GM04503 (cell line): ENCODE results near the gene PTPRD.

Experiments
- DNase-seq: peaks from one replicate; pipeline ENCODE4 v3.0.0-alpha.2; 2012; ENCODE audit warnings: low read depth

PTPRD gene

DNA sequence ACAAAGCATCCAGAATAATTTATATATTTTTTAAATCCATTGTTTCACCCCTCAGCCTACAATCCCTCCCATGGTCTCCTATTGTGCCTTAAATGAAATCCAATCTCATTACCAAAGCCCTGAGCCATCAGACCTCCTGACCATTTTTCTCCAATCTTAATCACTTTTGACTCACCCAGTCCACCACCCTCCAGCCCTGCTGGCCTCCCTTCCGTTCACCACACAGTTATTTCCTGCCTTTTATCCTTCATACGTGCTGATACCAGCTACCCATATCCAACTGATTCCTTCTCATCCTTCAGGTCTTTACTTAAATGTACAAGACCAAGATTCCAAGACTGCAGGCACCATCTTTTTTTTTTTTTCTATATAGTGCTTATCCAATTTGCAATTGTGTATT lies 1786.5 kb downstream of the PTPRD start:
- DNase-seq = no peak

DNA sequence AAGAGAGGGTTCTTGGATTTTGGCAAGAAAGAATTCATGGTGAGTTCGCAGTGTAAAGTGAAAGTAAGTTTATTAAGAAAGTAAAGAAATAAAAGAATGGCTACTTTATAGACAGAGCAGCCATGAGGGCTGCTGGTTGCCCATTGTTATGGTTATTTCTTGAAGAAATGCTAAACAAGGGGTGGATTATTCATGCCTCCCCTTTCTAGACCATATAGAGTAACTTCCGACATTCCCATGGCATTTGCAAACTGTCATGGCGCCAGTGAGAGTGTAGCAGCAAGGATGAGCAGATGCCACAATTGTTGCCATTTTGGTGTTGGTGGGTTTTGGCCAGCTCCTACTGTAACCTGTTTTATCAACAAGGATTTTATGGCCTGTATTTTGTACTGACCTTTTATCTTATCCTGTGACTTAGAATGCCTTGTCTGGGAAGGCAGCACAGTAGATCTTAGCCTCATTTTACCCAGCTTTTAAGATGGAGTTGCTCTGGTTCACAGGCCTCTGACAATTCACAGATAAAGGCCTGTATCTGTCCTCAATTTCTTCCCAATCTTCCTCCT lies 1787.1 kb downstream of the PTPRD start:
- DNase-seq = no peak

DNA sequence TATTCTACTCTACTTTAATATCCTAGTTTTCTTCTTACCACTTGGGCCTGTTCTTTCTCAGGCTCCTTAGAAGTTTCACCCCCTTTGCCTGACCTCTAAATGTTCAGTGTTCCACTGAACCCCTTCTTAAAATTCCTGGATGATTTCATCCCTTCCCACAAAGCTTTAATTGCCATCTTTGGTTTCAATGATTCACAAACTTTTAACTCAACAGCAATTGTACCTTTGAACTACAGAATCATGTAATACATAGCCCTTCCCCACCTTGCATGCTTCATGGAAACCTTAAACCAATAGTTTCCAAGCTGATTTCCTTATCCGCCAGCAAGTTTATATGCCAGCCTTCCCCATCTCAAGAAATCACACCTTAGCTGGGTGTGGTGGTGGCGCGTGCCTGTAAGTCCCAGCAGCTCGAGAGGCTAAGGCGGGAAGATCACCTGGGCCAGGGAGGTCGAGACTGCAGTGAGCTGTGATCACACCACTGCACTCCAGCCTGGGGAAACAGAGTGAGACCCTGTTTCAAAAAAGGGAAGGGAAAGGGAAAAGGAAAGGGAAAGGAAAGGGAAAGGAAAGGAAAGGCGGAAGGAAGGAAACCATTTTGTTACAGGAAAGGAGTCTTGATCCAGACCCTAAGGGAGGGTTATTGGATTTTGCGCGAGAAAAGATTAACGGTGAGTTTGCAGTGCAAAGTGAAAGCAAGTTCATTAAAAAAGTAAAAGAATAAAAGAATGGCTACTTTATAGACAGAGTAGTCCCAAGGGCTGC lies 1789.5 kb downstream of the PTPRD start:
- DNase-seq = no peak

DNA sequence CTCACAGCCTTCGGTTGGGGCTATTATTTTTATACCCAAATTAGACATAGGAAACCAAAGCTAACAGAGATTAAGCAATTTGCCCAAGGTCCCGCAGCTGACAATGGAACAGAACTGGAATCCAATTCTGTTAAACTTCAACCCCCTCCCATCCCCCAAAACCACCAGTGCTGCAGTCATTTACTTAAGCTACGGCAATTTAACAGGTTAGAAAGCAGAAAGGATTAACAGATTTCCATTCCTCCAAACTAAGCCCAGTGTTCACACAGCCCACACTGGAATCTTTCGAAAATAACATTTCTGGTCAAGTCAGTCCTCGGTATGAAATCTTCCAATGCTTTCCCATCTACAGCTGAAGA lies 1790.2 kb downstream of the PTPRD start:
- no peak for DNase-seq

DNA sequence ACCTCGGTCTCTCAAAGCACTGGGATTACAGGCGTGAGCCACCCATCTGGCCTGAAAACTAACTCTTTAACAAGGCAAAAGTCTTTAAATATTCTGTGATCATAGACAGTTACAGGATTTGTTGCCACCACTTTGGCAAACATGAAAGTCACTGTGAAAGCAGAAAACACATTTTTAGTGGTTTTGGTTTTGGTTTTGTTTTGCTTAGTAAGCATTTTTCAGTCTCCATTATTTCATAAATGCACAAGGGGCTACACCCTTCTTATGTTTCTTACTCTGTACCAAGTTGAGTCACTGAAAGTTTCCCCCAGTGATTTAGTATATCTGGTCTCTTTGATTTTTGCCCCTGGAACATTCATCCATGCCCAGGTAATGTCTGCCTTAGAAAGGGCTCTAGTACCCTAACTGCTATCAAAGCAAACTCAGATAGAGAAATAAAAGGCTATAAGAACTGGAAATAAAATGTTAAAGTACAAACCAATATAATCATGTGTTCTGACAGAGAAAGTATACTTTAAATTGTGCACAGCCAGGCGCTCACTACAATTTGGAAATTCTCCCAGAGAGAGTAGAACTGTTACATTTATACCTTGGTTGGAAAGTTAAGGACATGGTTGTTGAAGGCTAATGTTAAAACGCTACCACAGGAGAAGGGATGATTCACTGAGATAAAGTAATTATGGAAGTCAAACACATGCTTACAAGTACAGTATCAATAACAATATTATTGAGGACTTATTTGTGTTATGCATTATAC lies 1790.7 kb downstream of the PTPRD start:
- DNase-seq = no peak

DNA sequence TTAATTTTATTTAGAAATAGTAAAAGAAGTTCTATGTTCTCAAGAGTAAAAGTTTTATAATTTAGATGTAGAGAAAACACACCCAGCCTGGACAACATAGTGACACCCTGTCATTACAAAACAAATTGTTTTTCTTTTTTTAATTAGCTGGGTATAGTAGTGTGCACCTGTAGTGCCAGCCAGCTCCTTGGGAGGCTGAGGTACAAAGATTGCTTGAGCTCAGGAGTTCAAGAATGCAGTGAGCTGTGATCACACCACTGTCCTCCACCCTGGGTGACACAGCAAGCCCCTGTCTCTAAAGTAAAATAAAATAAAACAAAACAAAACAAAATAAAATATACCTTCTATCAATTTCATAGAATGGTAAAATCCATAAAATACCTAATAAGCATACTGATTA lies 1795.5 kb downstream of the PTPRD start:
- DNase-seq = no peak

DNA sequence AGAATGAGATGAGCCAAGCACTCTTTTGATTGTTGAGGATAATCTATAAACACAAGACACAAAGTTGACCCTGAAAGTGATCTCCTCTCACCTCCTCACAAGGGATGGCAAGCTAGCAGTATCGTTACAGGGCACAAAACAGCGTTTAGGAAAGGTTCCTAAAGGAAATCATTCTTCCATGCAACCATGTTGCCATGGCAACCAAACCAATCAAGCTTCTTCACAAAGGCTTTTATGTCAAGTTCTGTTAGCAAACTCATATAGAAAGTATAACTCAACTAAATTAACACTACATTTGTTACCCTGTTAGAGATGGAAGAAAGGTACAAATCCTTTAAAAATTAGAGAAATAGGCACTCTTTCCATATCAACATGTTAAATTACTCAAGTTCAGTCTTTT lies 1796.4 kb downstream of the PTPRD start:
- no peak for DNase-seq

DNA sequence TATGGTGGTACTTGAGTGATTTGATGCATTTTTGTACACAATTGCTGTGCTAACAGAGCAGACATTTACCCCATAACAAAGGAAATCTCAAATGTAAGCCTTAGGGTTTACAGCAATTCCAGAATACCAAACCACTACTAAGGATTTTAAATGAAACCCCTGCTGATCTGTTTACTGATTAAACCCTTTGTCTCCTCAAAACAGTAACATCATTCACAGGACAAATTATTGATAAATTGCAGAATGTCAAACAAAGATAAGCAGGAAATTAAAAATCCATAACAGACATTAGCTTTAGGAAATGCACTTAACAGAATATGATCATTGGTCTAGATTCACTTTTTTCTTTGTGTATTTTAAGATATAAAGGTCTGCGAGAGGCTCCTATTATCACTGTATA lies 1796.9 kb downstream of the PTPRD start:
- no peak for DNase-seq

DNA sequence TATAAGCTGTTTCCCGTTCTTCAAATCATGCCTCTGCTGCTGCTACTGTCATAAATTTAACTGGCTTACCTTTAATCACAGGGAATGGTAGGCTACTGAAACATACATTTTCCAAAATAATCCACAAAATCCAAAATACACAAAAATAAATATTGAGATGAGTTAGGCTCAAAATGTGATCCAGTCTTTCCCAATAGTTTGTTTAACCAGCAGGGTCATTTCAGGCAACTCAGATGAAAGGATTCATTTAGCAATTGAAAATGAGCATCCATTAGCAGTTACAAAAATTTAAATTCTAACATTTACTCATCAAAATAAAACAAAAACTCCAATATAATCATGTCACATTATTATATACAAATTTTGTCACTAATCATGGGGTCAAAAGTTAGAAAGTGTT lies 1797.6 kb downstream of the PTPRD start:
- no peak for DNase-seq

DNA sequence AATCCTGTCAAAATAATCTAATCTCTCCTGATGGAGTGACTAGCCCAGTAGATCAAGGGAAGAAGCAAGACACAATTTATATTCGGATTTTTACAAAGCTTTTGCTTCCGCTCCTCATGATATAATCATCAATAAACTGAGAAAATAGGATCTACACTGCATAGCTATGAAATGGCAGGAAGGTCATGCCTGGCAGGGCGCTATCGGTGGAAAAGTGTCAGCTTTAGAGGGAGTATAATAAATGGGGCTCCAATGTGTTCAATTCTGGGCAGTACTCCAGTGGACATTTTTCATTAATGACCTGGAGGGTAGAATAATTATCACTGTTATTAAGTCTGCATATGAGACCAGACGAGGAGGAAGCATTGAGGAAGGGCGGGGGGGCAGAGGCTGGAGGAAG lies 1799.9 kb downstream of the PTPRD start:
- no peak for DNase-seq

DNA sequence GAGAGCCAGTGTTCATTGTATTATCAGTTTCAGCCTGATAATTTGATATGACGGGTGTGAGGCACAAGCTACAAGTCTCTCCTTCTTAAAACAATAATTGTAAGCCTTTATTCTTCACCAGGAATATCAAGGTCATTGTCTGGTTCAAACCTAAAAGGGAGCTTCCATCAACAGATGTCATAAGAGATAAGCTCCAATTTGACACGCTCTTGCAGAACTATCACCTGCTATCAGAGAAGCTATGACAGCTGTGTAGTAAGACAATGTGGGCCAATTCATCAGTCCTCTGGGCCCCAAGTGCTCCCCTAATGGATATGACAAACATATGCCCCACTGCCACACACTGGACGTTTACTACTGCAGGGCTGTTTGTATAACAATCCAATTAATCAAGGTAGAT lies 1803.1 kb downstream of the PTPRD start:
- no peak for DNase-seq

DNA sequence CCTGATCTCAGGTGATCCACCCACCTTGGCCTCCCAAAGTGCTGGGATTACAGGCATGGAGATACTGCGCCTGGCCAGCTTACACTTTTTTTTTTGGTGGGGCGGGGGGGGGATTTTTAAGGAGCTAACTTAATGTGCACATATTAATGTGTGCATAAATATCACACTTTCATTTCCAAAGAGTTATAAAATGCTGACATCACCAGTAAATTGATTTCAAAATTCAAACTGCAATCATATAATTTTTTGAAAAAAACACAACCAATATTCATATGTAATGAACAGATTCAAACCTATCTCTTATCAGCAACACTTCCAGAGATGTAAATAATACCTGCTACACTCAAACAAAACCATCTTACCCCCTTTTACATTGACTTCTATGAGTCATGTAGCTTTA lies 1806.7 kb downstream of the PTPRD start:
- no peak for DNase-seq

DNA sequence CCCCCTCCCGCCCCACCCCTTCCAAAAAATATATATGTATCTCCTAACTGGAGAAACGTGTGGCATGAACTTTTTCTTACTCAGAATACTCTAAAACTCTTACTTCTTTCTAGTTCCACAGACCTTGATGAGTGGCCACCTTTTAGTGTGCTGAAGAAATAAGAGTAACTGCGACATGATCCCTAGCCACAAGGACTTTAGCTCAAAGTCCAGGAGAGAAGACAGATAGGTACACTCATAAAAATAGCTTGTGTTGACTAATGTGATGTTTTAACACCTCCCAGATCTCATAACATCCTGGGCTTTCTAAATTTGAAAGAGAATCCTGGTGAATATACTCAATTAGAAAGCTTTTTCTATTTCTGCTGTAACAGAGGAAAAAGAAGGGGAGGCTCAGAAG lies 1808.2 kb downstream of the PTPRD start:
- no peak for DNase-seq

DNA sequence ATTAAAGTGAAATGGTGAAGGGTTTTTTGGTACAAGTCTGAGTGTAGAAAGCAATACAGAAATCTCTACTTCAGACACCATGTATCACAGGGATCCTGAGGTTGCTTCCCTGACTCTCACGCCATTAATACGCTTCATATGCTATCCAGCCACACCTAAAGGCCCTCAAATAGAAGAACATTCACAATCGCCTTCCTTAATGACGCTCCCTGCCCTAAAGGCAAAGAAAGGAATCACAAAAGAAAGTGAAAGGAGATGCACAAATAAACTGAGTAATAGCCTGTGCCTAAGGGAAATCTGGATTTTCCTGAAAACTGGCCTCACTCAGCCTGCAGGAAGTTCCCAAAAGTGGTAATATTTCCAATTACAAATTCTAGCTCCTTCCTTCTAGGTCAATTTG lies 1810.6 kb downstream of the PTPRD start:
- no peak for DNase-seq

DNA sequence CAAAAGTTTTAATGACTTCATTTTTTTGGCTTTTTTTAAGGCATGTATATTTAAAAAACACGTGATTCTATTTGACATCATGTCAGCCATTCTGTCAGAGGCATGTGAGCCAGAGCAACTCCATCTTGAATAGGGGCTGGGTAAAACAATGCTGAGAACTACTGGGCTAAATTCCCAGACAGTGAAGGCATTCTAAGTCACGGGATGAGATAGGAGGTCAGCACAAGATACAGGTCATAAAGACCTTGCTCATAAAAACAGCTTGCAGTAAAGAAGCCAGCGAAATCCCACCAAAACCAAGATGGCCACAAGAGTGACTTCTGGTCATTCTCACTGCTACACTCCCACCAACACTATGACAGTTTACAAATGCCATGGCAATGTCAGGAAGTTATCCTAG lies 1812.6 kb downstream of the PTPRD start:
- no peak for DNase-seq

DNA sequence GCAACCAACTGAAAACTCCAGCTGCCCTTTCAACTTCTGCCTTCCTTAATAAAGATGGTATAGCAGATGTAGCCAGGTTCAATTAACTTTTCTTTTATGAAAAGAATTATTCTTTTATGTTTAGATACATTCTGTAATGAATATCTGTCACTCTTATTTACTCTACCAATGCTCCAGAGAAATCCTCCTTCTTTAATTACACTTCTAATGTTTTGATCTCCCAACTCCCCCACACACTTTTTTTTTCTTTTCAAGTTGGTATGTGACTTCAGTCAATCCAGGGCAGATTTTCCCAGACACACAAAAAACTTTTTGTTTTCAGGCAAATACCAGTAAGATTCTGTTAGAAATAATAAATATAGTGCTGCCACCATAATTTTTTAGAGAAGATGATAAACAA lies 1813.2 kb downstream of the PTPRD start:
- DNase-seq = no peak

DNA sequence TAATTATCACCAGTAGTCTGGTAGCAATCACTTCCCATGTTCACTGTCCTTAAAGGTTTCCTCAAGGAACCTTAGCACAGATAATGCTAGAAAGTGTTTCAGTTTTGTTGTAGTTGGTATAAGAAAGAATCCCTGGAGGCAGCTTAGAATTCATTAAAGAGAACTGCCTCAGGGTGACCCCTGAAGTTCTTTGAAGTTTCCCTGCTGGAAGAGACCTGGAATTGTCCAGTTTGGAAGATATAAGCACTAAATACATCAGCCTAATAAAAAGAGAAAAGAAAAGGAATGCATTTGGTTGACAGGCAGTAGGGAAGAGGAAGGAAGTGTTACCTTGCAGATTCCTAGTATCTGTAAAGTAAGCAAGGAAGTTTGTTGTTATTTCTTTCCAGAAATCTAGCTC lies 1813.6 kb downstream of the PTPRD start:
- DNase-seq = no peak

DNA sequence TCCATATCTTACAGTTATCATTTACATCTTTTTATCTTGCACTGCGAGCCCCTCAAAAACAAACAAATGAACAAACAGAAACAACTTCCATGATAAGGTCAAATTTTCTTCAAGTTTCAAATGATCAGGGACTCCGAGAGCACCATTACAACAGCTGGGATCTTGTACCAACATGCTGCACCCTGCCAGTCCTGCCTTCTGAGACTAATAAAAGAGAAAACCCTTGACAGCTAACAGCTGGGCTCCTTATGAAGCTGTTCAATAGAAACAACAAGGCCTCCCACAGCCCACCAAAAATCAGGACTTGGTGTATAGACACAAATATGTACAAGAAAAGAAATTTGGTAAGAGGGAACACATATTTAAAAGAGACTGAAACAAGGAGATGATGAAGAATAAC lies 1828.0 kb downstream of the PTPRD start:
- DNase-seq = no peak

DNA sequence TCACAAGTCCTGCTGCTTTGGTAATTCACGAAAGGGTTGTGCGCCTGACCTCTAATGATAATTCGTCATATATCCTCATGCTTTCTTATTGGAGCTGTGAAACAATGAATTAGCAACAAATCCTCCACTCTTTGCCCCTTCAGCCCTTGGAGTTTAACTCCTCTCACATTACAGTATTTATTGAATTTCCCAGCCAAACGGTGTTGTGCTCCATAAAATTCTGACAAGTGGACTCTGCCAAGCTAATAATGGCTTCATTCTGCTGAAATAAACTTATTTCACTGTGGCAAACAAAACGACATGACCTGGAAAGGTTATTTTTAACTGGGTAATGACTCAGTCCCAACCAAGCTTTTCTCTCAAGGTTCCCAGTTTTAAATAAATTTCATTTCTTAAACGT lies 1828.9 kb downstream of the PTPRD start:
- no peak for DNase-seq

DNA sequence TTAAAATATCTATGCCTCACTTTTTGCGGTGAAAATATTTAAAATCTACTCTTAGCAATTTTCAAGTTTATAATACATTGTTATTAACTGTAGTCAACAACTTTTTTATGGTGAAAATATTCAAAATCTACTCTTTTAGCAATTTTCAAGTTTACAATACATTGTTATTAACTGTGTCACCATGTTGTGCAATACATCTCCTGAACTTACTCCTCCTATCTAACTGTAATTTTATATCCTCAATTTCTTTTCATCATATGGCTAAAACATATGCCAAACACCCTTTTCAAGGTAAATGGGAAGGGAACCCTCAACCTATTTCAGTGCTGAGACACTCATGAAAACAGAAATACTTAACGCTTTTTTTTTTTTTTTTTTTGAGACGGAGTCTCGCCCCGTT lies 1830.6 kb downstream of the PTPRD start:
- DNase-seq = no peak

DNA sequence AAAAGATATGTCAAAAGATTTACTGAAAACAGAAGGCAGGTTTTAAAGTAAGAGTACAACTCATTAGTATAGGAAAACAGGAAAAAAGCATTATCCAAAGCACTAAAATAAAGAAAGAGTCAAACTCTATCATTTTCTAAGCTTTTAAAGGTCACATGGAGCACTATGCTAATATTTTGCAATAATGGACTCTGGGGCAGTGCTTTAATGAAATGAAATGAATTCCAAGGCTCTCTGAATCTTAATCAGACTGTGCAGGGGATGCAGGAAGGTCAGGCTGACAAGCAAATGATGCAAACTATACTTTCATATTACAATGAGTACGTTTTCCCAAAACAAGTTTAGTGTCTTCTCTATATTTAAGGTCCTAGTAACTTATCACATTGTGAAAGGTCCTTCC lies 1831.3 kb downstream of the PTPRD start:
- DNase-seq = no peak

DNA sequence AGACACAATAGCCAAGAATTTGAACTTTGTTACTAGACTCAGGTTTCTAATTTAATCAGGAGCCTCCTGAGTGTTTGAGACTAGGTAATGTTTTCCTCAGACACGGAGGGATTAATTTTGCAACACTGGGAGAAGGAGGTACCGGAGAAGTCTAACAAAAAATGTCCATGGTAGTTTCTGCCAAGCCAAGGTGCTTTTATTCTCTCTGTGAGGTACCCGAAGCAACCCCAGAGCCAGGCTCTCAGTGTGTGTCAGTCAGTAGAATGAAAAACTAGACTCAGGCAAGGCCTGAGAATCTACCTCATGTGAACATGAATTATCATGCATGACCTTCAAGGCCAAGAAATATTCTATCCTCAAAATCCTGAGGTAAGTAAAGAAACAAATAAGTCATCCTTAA lies 1832.4 kb downstream of the PTPRD start:
- DNase-seq = no peak

DNA sequence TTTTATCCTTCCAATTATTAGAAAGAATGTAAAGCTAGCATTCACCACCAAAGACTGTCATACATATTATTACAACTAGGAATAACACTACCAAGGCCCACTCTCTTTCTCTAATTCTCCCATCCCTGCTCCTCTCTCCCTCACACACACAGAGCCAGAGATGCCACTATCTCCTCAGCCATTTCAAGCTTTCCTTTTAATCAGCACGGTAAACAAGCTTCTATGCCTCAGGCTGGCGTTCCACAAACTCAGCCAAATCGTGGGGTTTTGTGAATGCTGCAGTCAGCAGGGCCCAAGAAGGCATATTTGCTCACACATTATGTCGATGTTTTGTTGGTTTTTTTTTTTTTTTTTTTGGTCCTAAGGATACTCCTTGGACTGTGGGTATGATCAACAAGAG lies 1833.3 kb downstream of the PTPRD start:
- DNase-seq = no peak

DNA sequence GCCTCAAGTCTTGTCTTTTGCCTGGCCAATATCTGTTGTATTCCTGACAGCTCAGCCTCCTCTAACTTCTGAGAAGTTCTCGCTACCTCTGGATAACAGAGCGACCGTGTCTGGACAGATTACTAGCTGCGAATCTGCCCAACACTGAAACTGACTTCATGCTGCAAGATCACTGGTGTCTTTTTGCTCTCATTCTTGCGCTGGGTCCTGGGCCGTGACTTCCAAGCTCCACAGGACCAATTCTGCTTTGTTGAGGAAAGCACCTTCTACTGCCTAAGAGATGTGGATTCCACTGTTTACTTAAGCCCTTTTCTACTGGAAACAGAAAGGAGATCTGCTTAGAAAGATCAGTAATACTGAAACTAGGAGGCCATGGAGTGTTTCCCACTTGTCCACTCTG lies 1834.4 kb downstream of the PTPRD start:
- no peak for DNase-seq
